ENCODE results near the gene VPS37C.

Gene VPS37C

DNA sequence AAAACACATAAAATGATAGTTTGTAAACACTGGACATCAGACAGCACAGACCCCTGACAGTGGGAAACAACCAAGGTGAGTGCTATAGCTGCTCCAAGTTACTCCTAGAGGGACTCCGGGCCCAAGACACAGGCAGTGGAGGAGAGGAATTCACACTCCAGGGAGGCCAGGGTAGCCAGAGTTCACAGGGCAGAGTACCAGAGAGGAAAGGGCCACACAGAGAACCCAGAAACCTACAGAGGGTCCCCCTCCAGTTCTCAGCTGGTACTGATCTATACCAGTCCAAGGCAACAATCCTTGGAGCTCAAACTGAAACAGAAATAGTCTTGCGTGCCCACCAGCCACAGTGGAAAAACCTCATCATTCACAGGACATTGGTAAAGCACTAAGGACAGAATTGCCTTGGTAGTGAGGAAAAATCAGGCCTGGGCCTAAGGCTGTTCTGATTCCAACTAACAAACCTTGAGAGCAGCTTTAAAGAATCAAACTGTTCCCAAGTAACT, 7.6 kb downstream of the VPS37C start:
- DNase-seq (ENCODE audit: low read depth): no peak

DNA sequence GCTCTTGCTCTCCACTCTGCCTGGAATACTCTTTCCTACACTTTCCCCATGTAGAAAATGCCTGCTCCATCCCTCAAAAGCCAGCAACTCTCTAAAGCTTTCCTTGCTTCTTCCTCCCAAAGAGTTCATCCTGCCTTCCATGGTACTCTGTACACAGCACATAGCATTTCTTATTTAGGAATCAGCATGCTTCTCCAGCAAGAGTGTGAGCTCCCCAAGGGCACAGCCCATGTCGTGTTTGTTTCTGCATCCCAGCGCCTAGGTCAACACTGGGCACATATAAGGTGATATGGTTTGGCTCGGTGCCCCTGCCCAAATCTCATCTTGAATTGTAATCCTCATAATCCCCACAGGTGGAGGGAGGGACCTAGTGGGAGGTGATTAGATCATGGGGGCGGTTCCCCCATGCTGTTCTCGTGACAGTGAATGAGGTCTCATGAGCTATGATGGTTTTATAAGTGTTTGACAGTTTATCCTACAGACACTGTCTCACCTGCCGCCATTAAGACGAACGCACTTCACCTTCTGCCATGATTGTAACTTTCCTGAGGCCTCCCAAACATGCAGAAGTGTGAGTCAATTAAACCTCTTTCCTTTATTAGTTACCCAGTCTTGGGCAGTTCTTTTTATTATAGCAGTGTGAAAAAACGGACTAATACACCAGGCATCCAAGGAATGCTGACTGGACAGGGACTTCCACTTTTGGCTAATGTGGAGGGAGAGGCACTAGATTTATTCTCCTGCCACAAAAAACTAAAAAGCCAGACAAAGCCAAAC, 8.2 kb downstream of the VPS37C start:
- no peak for DNase-seq (ENCODE audit: low read depth)

DNA sequence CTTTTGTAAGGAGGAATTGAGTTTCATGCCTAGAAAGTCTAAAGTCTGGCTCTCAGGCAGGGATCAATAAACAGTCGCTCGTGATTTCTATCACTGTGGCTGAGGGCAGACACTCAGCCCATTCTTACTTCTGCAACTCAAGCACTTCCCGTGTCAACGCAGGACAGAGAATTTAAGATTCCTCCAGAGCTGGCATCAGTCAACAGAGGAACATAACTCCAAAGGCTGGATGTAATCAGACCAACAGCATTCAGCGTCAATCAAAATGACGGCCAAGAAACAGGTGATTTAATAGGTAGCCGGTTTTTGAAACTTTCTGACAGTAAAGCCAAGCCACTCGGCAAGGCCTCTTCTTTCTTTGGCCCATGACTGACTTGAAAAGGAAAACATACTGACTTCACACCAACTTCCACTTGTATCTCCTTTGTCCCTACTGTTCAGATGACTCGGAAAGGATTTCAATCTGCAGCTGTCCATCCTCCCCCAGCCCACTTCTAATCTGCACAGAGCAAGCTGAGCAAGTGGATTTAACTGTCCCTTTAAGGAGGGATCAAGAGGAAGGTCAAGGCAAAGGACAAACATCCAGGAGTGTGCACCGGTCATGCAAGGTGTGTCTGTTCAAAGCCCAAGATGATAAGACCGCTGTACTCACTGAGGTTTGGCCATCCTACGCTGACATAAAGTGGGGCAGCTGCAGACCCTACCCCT, 9.5 kb downstream of the VPS37C start:
- no peak for DNase-seq (ENCODE audit: low read depth)

DNA sequence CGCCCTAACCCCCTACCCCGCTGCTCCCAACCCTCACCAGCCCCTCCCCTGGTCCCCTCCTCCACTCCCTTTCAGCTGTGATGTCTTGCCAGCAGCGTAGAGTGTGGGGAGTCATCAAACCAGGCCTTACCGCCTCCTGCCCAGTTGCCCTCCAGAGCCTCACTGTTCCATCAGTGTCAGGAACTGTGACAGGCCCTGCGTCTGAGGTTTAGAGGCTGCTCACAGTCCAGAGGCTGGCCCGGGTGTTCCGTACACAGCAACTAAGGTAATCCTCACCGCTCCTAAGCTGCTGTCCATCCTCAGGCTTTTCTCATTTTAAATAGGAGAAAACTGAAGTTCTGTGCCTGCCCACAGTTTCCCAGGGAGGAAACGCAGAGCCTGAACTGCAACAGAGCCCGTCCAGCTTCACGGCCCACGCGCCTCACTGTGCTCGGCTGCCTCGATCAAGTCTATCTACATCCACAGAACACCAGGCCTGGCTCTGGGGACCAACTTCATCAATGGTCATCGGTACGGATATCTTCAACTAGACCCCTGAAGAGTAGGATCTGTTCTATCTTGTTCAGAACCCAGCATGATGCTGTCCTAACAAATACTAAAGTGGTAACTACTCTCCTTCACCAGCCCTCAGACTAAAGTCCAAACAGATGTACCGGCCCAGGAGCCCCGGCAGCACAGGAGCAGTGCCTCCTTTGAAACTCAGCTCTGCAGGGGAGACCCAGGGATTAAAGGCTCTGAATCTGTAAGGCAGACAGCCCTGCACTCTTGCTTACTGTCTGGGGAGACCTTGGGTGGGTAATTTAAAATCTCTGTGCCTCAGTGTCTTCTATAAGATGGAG, 10.3 kb downstream of the VPS37C start:
- no peak for DNase-seq (ENCODE audit: low read depth)

DNA sequence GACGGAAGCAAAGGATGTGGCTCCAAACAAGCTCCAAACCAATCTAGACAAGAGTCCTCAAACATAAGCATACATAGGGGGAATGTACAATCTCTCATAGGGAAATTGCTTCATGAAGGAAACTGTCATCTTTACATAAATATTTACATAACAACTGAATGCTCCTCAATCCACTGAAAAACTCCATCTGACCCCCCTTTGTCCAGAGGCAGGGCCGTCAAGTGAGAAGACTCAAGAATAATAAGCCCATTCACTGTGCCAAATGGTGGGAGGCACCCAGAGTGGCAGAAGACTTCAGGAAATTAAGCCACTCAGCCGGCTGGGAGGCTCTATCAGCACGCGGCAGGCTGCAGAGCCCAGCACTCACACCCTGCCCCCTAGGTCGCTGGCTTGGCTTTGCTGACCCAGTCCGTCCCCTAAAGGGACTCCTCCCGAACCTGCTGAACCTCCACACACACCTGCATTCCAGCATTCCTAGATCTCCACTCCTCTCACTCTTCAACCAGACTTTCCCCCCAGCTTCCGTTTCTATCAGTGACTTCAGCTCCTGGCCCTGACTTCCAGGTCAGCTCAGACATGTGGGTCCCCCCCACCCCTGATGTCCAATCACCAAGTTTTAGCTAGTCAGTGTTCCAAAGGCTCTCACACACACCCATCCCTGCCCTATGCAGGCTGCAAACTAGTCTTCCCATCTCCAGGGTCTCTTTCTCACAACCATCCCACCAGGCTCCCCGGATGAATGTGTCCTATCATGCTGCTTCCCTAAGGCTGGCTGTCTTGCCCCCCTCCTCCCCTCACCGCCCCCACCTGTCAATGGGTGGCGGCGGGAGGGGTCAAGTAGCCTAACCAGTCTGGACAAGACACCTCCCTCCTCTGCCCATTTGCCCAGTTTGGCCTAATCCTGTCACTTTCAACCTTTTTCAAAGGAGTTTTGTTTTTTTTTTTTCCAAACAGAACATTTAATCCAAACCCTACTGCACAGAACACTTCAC, 11.3 kb downstream of the VPS37C start:
- DNase-seq (ENCODE audit: low read depth): no peak

DNA sequence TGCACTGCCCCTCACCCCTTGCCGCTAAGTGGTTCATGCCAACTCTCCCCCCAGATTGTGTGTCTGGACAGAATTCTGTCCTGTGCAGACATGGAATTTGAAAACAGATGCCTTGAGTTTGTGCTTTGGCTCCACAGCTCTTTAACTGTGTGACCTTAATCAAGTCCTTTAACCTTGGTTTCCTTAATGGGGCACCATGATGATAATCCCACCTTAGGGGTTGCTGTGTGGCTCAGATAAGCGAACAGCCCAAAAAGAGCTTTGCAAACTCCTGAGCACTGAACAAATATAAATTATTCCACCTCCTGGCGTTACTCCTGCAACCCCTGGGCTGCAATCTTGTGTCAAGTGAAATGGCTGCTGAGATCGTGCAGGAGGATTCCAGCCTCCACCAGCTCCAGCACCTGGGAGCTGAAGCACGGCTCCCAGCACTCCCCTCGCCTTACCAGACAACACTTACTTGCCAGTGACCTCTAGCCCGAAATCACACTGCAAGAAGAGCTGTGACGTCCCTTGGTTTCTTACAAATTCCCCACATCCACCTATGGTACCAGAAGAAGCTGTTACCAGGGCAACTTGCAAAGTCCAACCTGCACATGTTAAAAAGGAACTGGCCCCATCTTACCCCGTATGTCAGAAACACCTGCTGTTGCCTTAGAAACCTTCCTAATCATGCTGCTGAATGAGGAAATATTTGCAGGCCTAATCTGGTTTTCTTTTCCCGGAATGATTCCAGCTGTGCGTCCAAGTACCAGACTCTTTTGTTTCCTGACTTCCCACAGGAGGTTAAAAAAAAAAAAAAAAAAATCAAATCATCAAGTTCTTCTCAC, 13.2 kb downstream of the VPS37C start:
- no peak for DNase-seq (ENCODE audit: low read depth)

DNA sequence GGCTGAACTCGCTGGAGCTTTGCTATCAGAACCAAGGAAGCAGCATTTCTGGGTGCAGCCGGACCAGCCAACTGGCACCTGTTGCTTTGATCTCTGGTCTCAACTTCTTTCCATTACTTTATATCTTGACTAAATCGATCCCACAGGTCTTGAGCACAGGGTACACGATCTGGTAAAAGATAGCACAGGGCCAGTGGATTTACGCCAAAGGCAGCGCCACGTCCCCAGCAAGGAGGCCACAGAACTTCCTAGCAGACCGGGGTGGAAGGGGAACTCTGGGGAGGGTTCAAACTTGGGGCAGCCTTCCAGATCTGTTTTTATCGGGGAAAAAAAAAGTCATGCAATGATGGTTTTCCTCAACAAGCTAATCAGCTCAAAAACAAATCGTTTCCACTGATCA, 14.0 kb downstream of the VPS37C start:
- DNase-seq (ENCODE audit: low read depth): no peak

DNA sequence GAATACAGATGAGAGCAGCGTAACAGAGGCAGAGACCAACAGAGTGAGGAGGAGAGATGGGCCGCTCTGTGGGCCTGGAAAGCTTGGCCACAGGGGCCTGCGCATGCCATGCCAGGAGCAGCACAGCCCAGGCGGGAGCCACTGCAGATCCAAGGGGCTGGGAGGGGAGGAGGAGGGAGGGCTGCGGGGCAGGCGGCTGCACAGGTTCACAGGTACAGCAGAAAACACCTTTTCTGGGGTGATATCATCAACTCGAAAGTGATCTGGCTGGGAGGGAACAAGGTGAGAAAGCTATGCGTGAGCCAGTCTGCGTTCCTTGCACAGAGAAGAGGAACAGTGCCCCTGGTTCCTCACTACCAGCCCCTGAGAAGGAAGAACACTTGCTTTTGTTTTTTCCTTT, 14.8 kb downstream of the VPS37C start:
- no peak for DNase-seq (ENCODE audit: low read depth)

DNA sequence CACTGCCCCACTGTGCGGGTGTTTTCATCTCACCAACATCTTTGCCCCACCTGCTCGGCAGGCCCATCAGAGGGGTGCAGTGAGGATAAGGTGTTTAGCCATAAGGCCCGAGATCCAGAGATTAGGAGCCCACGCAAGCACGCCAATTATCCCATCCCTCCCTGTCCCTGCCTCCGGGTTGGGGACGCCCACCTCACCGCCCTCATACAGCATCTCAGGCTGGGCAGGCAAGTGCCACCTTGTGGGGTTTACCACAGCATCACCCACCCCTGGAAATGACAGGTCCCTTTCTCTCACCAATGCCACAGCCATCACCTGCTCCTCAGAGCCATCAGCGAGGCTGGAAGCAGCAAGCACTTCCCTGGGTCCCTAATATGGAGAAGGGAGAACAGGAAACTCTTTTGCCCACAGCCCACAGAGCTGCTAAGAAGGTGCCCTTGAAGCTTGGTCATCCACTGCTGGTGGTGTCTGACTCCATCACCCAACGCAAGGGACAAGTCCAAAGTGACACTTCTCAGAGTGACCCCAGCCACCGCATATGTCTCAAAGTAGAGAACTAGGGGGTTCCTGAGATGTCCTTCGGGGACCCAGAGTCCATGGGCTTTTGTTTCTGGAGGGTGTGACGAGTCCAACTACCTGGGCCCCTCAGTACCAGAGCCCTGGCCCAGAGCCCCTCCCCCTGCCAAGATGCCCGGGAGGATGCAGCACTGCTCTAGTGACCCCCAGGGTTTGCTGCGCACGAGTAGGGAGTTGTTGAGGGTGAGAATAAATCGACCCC, 15.8 kb downstream of the VPS37C start:
- DNase-seq (ENCODE audit: low read depth): no peak

DNA sequence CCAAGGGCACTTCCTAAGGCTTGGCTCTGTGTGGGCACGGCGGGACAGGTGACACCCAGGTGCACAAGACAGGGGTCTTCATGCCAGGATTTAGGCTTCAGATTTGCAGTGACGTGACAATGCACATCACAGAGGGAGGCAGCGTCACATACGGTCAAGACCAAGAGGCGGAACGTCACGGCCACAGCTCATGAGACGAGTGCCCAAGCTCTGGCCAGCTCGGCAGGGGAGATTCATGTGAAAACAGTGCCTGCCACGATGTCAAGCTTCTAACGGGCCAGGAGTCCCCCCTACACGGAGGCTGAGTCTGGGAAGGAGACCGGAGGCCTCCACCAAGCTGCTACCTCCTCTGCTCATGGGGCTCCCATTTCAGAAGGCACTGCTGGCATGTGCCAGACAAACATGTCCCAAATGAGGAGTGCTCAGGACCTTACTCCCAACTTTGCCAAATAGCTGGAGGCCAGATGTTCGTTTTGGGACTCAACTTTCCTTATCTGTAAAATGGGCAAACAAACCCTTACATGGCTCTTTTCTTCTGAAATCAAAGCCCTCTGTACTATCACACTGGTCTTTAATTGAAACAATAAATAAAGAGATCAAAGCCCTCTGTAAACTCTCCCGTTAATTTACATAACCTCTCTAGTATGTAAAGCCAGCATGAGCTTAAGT, 16.6 kb downstream of the VPS37C start:
- DNase-seq (ENCODE audit: low read depth): no peak

DNA sequence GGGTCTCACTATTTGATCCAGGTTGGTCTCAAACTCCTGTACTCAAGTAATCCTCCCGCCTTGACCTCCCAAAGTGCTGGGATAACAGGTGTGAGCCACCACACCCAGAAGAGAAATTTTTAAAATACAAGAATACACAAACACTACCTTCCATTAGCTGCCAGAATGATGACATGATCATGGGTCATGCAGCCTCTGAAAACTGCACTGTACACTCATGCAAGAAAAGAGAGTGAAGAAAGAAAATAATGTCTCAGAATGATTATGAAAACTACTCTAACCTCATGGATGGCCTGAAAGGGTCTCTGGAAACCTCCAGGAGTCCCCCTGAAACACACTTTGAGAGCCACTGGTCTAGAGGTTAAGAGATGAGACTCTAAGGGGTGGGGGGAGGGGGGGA, 18.8 kb downstream of the VPS37C start:
- DNase-seq (ENCODE audit: low read depth): no peak

DNA sequence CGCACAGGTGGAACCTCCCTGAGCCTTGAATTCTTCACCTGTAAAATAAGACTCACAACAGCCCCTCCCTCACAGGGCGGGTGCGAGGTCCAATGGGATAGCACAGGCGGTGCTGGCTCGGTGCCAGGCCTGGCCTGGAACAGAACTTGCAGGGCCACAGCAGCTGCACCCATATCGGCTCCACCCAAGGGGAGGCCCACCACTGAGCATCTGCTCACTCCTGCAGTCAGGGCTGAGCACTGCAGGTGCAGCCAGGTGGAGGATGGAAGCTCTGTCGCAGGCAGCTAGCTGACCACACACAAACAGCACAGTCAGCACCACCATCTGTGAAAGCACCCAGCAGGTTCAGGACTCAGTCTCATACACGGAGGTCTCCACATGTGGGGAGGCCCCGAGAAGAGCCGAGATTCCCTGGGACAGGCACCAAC, 19.6 kb downstream of the VPS37C start:
- DNase-seq (ENCODE audit: low read depth): no peak

DNA sequence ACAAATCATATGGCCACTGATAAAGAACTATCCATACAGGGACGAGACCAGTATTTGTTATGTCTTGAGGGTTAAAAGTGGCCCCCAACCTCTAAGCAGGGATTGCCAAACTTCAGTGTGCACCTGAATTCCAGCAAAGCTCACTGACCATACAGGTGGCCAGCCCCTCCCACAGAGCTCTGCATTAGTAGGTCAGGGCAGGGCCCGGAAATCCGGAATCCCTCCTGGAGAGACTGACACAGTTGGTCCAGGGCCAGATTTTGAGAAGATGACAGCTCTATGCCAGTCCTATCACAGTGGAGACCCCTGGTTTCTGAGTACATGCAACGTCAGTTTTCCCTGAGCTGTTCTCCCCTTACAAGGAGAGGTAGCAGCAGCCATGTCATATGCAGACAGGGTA, 20.8 kb downstream of the VPS37C start:
- DNase-seq (ENCODE audit: low read depth): no peak

DNA sequence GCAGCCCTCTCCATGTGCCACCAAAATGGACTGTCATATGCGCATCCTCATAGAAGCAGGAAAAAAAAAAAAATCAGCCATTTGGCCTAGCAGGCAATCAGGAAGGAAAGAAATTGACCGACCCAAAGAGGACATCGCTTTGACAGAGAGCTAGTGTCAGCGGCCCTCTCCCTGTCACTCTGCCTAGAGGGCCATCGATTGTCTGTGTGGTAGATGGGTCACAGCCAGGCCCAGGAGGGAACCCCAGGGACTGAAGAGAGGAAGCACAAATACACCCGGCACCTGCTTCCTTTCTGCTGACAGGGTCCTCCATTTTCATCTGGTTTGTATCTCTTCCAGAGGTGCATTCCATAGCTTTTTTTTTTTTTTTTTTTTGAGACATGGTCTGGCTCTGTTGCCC, 21.8 kb downstream of the VPS37C start:
- DNase-seq (ENCODE audit: low read depth): no peak

DNA sequence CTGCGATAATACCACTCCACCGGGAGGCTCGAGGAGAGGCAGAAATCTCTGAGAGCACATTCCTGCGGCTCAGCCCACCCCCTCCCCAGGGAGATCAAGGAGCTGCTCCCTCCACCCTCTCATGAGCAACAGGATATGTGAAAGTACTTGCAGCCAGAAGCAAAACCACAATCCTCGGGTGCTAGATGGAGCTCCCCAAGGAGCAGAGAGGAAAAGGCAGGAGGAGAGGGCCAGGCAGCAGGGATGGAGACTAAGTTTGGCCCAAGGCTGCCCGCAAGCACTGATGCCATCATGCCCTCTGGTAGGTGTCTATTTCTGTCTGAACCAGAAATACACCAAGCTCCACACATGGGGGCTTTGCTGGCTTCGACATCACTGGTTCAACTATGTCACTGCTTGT, 22.3 kb downstream of the VPS37C start:
- DNase-seq (ENCODE audit: low read depth): peak; percentile 32

DNA sequence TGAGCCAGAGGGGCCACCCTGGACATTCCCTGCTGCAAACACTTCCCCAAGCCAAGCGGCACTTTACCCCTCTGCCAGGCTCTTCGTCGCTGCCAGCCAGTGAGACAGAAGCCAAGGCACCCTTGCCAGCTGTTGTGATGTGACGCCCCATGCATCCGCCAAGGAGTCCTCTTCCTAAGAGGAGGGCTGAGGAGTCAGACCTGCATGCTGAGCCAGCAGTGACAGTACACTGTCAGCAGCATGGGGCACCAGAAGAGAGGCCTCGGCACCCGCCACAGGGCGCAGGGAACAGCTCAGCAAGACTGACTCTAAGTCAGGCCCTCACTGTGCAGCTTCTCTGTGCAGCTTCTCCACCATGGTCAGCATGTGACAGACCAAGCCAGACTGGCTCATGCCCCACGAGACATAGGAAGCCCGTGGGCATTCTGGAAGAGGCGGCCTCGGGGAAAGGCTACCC, 26.4 kb downstream of the VPS37C start:
- no peak for DNase-seq (ENCODE audit: low read depth)

DNA sequence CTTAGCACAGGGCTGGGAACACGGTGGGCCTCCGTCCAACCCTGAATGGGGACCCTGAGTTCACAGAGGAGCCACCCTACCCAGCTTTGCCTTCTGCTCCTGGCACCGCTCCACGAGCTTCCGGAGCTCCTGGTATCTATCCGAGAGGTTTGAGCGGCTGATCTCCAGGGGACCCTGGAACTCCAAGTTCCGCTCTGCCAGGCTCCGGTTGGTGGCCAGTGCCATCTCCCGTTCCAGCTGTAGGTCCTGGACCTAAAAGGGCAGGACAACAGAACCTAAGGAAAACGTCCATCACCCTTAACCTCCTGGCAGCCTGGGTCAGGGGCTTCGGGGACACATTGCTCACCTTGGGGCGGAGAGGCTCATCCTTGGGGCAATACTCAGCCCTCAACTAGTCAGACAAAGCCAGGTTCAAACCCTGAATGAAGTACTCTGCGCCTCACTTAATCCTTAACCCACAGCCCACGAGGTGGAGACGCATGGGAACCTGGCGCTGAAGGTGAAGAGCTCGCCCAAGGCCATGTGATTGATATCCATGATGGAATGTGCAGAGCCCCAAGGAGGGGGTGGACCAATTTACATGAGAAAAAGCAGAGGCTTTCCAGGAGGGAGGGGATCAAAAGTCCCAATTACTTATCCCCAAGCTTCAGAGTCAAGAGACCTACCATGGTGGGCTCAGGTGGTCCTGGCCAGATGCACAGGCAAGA, 27.1 kb downstream of the VPS37C start:
- DNase-seq (ENCODE audit: low read depth): no peak

DNA sequence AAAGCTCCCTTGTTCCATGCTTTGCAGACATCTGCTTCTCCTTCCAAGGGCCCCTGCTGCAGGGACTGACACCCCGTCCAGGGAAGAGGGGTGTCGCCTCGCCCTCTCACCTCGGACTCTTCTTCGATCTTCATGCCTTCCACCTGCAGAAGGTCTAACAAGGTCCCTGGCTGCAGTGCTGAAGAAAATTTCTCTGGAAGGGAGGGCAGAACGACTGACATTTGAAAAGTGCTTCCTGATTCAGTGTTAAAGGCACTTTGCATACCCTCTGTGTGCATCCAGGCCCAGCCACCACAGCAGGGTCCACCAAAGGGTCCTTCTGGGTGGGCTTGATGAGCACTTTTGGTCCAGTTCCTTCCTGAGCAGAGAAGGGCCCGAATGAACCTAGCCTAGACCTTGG, 28.1 kb downstream of the VPS37C start:
- no peak for DNase-seq (ENCODE audit: low read depth)

All from fibroblast of the conjunctiva (primary cell).